HG02840 (cell line): ENCODE results near the gene SRD5A1.

Experiments
- ATAC-seq: cut with Tn5 transposase; IDR thresholded peaks from one replicate; pipeline ENCODE4 v1.9.1; 2021; ENCODE audit warnings: mild to moderate bottlenecking, moderate library complexity, moderate number of reproducible peaks; ENCODE audit not compliant: unreplicated experiment, low FRiP score

Gene SRD5A1

GRCh38 chr5:6603643-6604042 is 29.6 kb upstream of the SRD5A1 start:
- no peak for ATAC-seq

- no peak for ATAC-seq
Observed at GRCh38 chr5:6604341-6604740, 28.9 kb upstream of the SRD5A1 start.

- no peak for ATAC-seq
Observed at GRCh38 chr5:6604946-6605345, 28.3 kb upstream of the SRD5A1 start.

- ATAC-seq = no peak
Observed at GRCh38 chr5:6606884-6607558, 26.2 kb upstream of the SRD5A1 start.

- ATAC-seq = no peak
Observed at GRCh38 chr5:6607559-6607936, 25.7 kb upstream of the SRD5A1 start.

GRCh38 chr5:6608016-6608415 is 25.2 kb upstream of the SRD5A1 start:
- ATAC-seq = no peak

- no peak for ATAC-seq
Observed at GRCh38 chr5:6611334-6612256, 21.6 kb upstream of the SRD5A1 start.

GRCh38 chr5:6615034-6615815 is 18.0 kb upstream of the SRD5A1 start:
- no peak for ATAC-seq

- no peak for ATAC-seq
Observed at GRCh38 chr5:6616632-6617031, 16.6 kb upstream of the SRD5A1 start.

GRCh38 chr5:6623228-6623627 is 10.0 kb upstream of the SRD5A1 start:
- ATAC-seq = no peak

- no peak for ATAC-seq
Observed at GRCh38 chr5:6623941-6624340, 9.3 kb upstream of the SRD5A1 start.

- ATAC-seq = no peak
Observed at GRCh38 chr5:6626508-6626907, 6.7 kb upstream of the SRD5A1 start.

- no peak for ATAC-seq
Observed at GRCh38 chr5:6631441-6631840, 1.8 kb upstream of the SRD5A1 start.

- ATAC-seq = peak; percentile 29
Observed at GRCh38 chr5:6632324-6632887, 834 bp upstream of the SRD5A1 start.

- peak; percentile 48 for ATAC-seq
Observed at GRCh38 chr5:6633469-6634245, 417 bp downstream of the SRD5A1 start.

- ATAC-seq = no peak
Observed at GRCh38 chr5:6634306-6634705, 1.1 kb downstream of the SRD5A1 start.

- no peak for ATAC-seq
Observed at GRCh38 chr5:6634788-6635430, 1.7 kb downstream of the SRD5A1 start.

- ATAC-seq = no peak
Observed at GRCh38 chr5:6636293-6636692, 3.1 kb downstream of the SRD5A1 start.

GRCh38 chr5:6637022-6637421 is 3.8 kb downstream of the SRD5A1 start:
- ATAC-seq = no peak
